Activated CD4-positive, alpha-beta T cell treated with anti-CD3 and anti-CD28 coated beads, Interleukin-2, amount 50 U/mL, for 24 hours (primary cell): ENCODE data around the gene GZMM.

Experiments used
- DNase-seq, 2 donors: peaks; one replicate each; pipeline ENCODE4 v3.0.0-alpha.2; 2020; ENCODE audit warnings: low read depth in 1 of 2, low spot score in 1 of 2

The GZMM gene

GRCh38 chr19:511101-511851 lies 32.6 kb upstream of the GZMM start:
- DNase-seq: peak; percentile 41 to 68

GRCh38 chr19:512547-513365 lies 31.1 kb upstream of the GZMM start:
- no peak for DNase-seq

GRCh38 chr19:513368-514165 lies 30.3 kb upstream of the GZMM start:
- DNase-seq: no peak

- DNase-seq: no peak
These were observed 29.6 kb upstream of the GZMM start for GRCh38 chr19:514166-514663.

GRCh38 chr19:517721-518597 lies 25.9 kb upstream of the GZMM start:
- no peak for DNase-seq

GRCh38 chr19:518598-519231 lies 25.1 kb upstream of the GZMM start:
- DNase-seq: peak in 1 of 2 donors; percentile 28

GRCh38 chr19:519449-519865 lies 24.4 kb upstream of the GZMM start:
- no peak for DNase-seq

- DNase-seq: no peak
These were observed 21.1 kb upstream of the GZMM start for GRCh38 chr19:522726-523125.

- DNase-seq: no peak
These were observed 19.7 kb upstream of the GZMM start for GRCh38 chr19:524062-524674.

GRCh38 chr19:525029-525428 lies 18.8 kb upstream of the GZMM start:
- no peak for DNase-seq

GRCh38 chr19:525857-526419 lies 17.9 kb upstream of the GZMM start:
- no peak for DNase-seq

- DNase-seq: no peak
These were observed 13.5 kb upstream of the GZMM start for GRCh38 chr19:530134-531008.

- DNase-seq: peak; percentile 79 to 85
These were observed 12.7 kb upstream of the GZMM start for GRCh38 chr19:531009-531752.

- no peak for DNase-seq
These were observed 11.9 kb upstream of the GZMM start, which contains the start of gene CDC34 for GRCh38 chr19:531753-532560. Gene CDC34 (plus strand): TSS chr19:531760. CDS start chr19:531932, 172 bp downstream.

GRCh38 chr19:532561-533363 lies 11.1 kb upstream of the GZMM start:
- DNase-seq: no peak
